ENCODE results near the gene FBN2.
"Not testable (repeated sequence)": the region's sequence is repeated elsewhere in the genome, so short reads cannot be mapped to it uniquely, and the experiment has no call there.

The FBN2 gene

GRCh38 chr5:128413356-128413755 lies 124.7 kb downstream of the FBN2 start:
- no peak for DNase-seq

- DNase-seq, result no peak
These were observed 125.7 kb downstream of the FBN2 start for GRCh38 chr5:128412145-128412930.

GRCh38 chr5:128409166-128409800 lies 128.8 kb downstream of the FBN2 start:
- no peak for DNase-seq

- DNase-seq, result no peak
These were observed 129.4 kb downstream of the FBN2 start for GRCh38 chr5:128408622-128409021.

GRCh38 chr5:128407944-128408343 lies 130.1 kb downstream of the FBN2 start:
- no peak for DNase-seq

- DNase-seq, result no peak
These were observed 131.2 kb downstream of the FBN2 start for GRCh38 chr5:128406803-128407202.

GRCh38 chr5:128405159-128405558 lies 132.9 kb downstream of the FBN2 start:
- DNase-seq, result no peak

- DNase-seq, result no peak
These were observed 134.7 kb downstream of the FBN2 start for GRCh38 chr5:128403333-128403732.

GRCh38 chr5:128402506-128402905 lies 135.5 kb downstream of the FBN2 start:
- no peak for DNase-seq

- DNase-seq, result not testable (repeated sequence)
These were observed 137.3 kb downstream of the FBN2 start for GRCh38 chr5:128400766-128401165.

- no peak for DNase-seq
These were observed 138.9 kb downstream of the FBN2 start for GRCh38 chr5:128399111-128399510.

GRCh38 chr5:128397876-128398275 lies 140.2 kb downstream of the FBN2 start:
- DNase-seq, result no peak

GRCh38 chr5:128395073-128395472 lies 143.0 kb downstream of the FBN2 start:
- no peak for DNase-seq

GRCh38 chr5:128384068-128384467 lies 154.0 kb downstream of the FBN2 start:
- no peak for DNase-seq

GRCh38 chr5:128380337-128380736 lies 157.7 kb downstream of the FBN2 start:
- DNase-seq, result no peak

- DNase-seq, result no peak
These were observed 159.4 kb downstream of the FBN2 start for GRCh38 chr5:128378632-128379031.

GRCh38 chr5:128378196-128378595 lies 159.8 kb downstream of the FBN2 start:
- no peak for DNase-seq

GRCh38 chr5:128376577-128376976 lies 161.5 kb downstream of the FBN2 start:
- DNase-seq, result no peak

GRCh38 chr5:128366147-128366546 lies 171.9 kb downstream of the FBN2 start:
- DNase-seq, result no peak

GRCh38 chr5:128362370-128362769 lies 175.7 kb downstream of the FBN2 start:
- no peak for DNase-seq

- DNase-seq, result no peak
These were observed 179.2 kb downstream of the FBN2 start for GRCh38 chr5:128358826-128359225.

GRCh38 chr5:128357226-128357625 lies 180.8 kb downstream of the FBN2 start:
- DNase-seq, result no peak

GRCh38 chr5:128355961-128356360 lies 182.1 kb downstream of the FBN2 start:
- DNase-seq, result no peak

- no peak for DNase-seq
These were observed 184.5 kb downstream of the FBN2 start for GRCh38 chr5:128353441-128354107.
